ENCODE measurements around the gene MRPL22.
"Not testable (repeated sequence)": the region's sequence is repeated elsewhere in the genome, so short reads cannot be mapped to it uniquely, and the experiment has no call there.

MRPL22 gene

DNA sequence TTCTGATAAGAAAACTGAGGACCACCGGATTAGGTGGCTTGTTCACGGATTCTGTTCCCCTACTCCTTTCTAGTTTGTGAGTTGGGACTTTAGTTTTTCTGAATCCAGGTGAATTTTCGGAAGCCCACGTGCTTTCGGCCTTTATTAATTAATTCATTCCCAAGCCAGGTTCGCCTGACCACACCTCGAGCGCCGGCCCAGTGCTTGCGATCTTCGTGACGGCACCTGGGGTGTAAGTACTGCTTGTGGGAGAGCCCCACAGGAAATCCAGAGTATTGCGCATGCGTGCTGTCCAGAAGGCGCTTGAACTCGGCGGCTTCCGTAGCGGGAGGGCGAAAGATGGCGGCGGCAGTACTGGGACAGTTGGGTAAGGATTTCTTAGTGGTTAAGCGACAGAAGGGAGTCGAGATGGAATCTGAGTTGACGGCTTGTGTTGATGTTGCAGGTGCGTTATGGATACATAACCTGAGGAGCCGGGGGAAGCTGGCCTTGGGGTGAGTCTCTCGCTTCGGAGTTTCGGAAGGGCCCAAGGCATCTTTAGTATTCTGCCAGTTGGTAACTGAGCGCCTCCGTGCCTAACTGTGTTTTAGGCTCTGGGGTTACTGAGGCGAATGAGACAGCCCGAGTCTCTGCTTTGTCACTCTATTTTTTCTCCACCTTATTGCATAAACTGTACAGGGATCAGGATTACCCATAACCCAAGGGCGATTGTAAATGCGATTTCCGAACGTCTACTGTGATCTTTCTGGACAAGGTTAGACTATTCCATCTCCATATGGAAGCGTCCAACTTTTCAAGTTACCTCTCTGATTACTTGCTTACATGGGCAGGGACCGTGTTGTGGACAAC lies at the start of gene MRPL22:
TSS of gene MRPL22 (plus strand) at position 302 of the 849 bp plus-strand sequence. CDS start at position 340, 38 bp downstream.
- peak; percentile 89 to 92 (median 91) for DNase-seq (ENCODE audit: low read depth in 4 of 4, low spot score in 1 of 4)

DNA sequence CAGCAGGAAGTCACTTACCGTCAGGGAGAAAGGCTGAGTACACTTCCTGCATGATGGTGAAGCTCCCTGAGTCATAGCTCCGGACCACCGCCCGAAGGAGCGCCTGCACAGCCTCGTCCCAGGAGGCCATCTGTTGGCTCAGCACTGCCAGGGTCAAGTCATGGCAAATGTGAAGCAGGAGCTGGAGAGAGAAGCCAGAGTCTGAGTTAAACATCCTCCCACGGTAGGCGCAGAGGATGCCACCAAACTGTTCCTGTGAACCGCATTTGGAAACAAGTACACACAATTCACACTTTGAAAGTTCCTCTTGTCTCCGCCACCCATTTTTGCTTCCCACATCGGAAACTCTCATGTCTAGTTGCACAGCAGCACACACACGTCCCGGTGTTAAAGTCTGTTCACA lies 48.5 kb upstream of the MRPL22 start:
- no peak for DNase-seq (ENCODE audit: low read depth in 4 of 4, low spot score in 1 of 4)

GRCh38 chr5:154893381-154893780 lies 47.5 kb upstream of the MRPL22 start:
- DNase-seq (ENCODE audit: low read depth in 4 of 4, low spot score in 1 of 4) = no peak

DNA sequence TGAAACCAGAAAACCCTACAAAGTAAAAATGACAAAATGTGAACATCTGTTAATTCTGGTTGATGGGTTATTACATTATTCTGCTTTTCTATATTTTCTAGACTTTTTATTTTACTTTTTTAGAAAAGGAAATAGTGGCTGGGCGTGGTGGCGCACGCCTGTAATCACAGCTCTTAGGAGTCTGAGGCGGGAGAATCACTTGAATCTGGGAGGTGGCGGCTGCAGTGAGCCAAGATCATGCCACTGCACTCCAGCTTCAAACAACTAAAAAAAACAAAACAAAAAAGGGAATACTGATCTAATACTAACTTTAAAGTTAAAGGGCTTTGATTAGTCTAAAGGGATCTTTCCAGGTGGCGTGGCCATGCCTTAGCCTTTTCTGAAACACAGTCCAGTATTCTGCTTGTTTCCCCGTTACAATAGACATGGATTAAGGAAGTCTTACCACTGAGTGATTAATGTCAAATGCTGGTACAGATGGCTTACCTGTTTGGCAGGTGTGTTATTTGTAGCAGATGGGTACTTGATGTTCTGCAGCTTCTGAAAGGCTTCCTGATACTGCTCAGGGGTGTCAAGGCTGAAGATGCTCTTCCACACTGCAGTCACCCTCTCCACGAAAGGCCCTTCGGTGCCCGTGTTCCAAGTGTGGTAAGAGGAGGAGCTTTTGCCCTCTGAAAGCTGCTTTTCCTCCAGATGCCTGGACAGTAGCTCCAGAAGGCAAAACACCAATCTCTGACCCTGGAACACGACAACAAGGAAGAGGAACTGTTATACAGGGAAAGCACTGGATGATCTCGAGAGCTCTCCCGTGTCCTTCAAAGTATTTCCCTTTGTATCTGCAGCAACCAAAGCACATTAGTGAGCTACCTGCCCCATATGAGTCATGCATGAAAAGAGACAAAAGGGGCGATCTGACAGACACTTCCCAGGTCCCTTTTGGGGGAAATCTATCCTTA lies 45.0 kb upstream of the MRPL22 start:
- no peak for DNase-seq (ENCODE audit: low read depth in 4 of 4, low spot score in 1 of 4)

DNA sequence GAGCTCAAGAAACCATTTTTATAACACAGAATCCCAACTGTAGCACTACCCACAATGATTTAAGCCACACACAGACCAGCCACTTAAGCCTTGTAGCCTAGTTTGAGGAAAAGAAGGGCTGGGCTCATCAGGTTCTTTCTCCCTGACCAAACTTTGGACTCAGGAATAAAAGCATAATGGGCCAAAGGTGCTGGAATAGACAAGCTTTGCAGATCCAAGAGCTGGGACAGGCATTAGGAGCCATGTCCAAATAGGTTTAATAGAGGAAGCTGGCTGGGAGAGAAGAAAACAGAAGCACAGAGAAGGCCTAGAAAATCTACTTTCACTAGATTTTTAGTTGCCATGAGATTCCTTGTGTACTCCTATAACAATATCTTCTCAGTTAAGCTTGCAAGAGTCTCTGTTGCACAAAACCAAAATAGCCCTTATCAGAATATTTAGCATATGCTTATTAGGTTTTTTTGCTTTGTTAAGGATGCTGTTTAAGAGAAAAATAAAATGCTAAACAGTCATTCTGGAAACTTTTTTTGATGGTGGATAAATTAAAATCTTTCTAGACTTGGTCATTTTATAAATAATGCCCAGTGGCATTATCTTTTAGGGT lies 44.2 kb upstream of the MRPL22 start:
- DNase-seq (ENCODE audit: low read depth in 4 of 4, low spot score in 1 of 4) = no peak

GRCh38 chr5:154898210-154898609 lies 42.7 kb upstream of the MRPL22 start:
- no peak for DNase-seq (ENCODE audit: low read depth in 4 of 4, low spot score in 1 of 4)

GRCh38 chr5:154899151-154899816 lies 41.6 kb upstream of the MRPL22 start:
- no peak for DNase-seq (ENCODE audit: low read depth in 4 of 4, low spot score in 1 of 4)

DNA sequence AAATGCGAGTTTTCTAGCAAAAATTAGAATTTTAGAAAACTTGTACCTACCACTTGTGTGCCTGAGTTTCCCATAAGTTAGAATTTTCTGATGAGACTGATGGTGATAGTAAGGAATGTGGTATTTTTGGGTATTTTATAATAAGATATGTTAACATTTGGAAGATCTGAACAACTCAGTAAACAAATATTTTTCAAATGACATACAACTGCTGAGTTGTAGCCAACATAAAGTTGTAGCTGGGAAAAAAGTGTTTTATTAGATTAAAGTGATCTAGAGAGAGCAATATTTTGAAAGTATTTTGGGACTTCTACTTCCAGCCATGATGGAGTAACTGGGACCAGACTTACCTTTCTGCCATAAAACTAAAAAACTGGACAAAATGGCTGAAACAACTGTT lies 40.8 kb upstream of the MRPL22 start:
- no peak for DNase-seq (ENCODE audit: low read depth in 4 of 4, low spot score in 1 of 4)

GRCh38 chr5:154901276-154901675 lies 39.6 kb upstream of the MRPL22 start:
- no peak for DNase-seq (ENCODE audit: low read depth in 4 of 4, low spot score in 1 of 4)

DNA sequence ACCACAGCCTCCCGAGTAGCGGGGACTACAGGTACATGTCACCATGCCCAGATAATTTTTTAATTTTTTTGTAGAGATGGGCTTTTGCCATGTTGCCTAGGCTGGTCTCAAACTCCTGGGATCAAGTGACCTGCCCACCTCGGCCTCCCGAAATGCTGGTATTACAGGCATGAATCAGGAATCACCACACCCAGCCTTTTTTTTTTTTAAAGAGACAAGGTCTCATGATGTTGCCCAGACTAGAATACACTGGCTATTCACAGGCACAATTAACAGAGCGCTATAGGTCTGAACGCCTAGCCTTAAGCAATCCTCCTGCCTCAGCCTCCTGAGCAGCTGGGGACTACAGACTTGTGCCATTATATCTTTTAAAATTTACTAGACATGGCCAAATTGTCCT lies 39.0 kb upstream of the MRPL22 start:
- DNase-seq (ENCODE audit: low read depth in 4 of 4, low spot score in 1 of 4) = no peak

DNA sequence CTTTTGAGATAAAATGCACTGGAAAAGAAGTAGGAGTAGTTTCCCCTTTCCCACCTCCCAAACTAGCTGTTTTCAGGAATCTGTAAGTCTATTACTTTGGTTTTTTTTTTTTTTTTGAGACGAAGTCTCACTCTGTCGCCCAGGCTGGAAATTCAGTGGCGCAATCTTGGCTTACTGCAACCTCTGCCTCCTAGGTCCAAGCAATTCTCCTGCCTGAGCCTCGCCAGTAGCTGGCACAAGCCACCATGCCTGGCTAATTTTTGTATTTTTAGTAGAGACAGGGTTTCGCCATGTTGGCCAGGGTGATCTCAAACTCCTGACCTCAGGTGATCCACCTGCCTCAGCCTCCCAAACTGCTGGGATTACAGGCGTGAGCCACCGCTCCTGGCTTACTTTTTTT lies 35.3 kb upstream of the MRPL22 start:
- DNase-seq (ENCODE audit: low read depth in 4 of 4, low spot score in 1 of 4) = not testable (repeated sequence)

GRCh38 chr5:154916874-154917273 lies 24.0 kb upstream of the MRPL22 start:
- no peak for DNase-seq (ENCODE audit: low read depth in 4 of 4, low spot score in 1 of 4)

DNA sequence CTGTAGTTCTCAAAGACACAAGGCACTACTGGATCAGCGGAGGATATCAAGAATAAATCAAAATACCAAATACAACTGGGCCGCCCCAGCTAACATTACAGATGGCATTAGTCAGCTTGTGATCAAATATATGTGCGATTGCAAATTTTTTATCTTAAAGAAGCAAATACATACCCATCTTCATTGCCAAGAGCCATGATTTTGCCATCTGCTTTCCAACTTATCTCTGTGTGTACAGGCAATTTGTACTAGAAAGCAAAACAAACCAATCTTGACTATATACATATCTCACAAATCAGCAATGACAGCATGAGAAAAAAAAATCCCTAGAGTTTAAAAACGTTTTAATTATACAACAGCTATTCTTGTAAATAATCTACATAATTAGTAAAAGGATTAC lies 23.1 kb upstream of the MRPL22 start:
- no peak for DNase-seq (ENCODE audit: low read depth in 4 of 4, low spot score in 1 of 4)

- DNase-seq (ENCODE audit: low read depth in 4 of 4, low spot score in 1 of 4) = no peak
These were observed 17.1 kb upstream of the MRPL22 start for GRCh38 chr5:154923441-154924430.

- DNase-seq (ENCODE audit: low read depth in 4 of 4, low spot score in 1 of 4) = no peak
These were observed 7.3 kb upstream of the MRPL22 start for GRCh38 chr5:154933537-154933936.

GRCh38 chr5:154934881-154935280 lies 6.0 kb upstream of the MRPL22 start:
- no peak for DNase-seq (ENCODE audit: low read depth in 4 of 4, low spot score in 1 of 4)

- DNase-seq (ENCODE audit: low read depth in 4 of 4, low spot score in 1 of 4) = no peak
These were observed 3.6 kb upstream of the MRPL22 start for GRCh38 chr5:154937186-154937717.

DNA sequence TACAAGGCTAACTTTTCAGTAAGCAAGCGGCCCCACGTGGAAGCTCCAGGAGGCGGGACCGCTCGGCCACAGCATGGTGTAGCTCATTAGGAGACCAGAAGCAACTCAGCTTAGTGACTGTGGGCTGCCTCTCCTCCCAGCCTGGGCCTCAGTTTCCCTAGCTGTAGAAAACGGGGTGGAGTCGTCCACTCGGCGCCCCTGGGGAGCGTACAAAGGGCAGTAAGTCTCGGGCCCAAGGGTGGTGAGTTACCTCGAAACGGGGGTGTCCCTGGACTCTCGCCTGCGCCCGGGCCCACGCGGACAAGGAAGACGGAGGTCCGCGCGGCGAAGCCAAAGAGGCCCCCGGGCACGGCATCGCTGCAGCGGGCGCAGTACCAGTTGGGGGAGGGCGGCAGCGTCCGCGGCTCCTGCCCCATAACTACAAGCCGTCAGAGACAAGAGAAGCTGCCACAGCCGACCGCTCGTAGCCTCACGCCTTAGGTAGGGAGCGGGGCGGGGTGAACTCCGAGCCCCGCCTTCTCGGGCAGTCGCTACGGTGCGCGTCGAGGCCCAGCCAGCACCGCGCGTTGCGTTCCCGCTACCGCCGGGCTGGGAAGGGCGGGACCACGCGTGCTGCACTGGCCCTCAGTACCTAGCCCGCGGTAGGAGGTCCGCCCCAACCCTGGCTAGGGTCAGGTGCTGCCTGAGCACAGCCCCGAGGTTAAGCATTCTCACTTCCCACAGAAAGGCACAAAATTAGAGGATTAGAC lies 3.0 kb upstream of the MRPL22 start, which contains the start of gene GEMIN5:
TSS of gene GEMIN5 (minus strand) at position 494 of the 749 bp plus-strand sequence. CDS start at position 416, 78 bp downstream.
- peak; percentile 67 to 79 (median 72) for DNase-seq (ENCODE audit: low read depth in 4 of 4, low spot score in 1 of 4)

DNA sequence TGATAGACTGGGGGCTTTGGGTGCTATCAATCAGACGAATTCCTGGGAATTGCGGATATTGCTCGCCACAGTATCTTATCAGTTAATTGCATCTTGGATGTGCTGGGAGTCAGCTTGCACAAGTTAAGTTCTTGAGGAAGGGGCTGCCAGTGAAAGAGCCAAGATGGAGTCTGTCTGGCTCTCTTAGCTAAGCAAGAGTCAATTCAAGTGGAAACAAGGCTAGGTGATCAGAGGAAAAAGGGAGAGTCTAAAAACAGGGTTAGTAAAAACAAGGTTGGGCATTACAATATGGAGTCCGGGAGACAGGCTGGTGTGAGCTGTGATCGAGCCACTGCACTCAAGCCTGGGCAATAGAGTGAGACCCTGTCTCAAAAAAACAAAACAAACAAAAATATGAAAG lies 1.5 kb upstream of the MRPL22 start:
- DNase-seq (ENCODE audit: low read depth in 4 of 4, low spot score in 1 of 4) = not testable (repeated sequence)

Data from stimulated activated CD4-positive, alpha-beta T cell treated with anti-CD3 and anti-CD28 coated beads, Interleukin-1b, Interleukin-23, amount 100 ng/mL, for 24 hours (primary cell).